Retinal pigment epithelial cell (primary cell): ENCODE data around the gene AFF3.

ENCODE experiments used
- DNase-seq: peaks from one replicate; pipeline ENCODE4 v3.0.0-alpha.2; 2010; ENCODE audit warnings: low read depth
- H3K4me3 ChIP-seq: 2 replicates; pipeline ENCODE4 v1.5.1; 2011; ENCODE audit warnings: mild to moderate bottlenecking, low read length, control low read depth, moderate library complexity
- CTCF ChIP-seq: conservative IDR thresholded peaks from 2 replicates; pipeline ENCODE4 v1.5.1; 2011; ENCODE audit warnings: low read depth, low read length, control low read depth, inconsistent platforms

AFF3 gene

GRCh38 chr2:99602476-99602875, 539.9 kb downstream of the AFF3 start:
- DNase-seq = peak; percentile 17
- TF ChIP-seq CTCF = no peak
- no peak overlapping the region for H3K4me3 ChIP-seq

GRCh38 chr2:99600981-99601651, 541.3 kb downstream of the AFF3 start:
- H3K4me3 ChIP-seq = no peak overlapping the region
- TF ChIP-seq CTCF = no peak
- DNase-seq = no peak

- no peak overlapping the region for H3K4me3 ChIP-seq
- TF ChIP-seq CTCF = no peak
- DNase-seq = no peak
Measured at GRCh38 chr2:99598441-99598840, 543.9 kb downstream of the AFF3 start.

GRCh38 chr2:99597616-99598015, 544.8 kb downstream of the AFF3 start:
- H3K4me3 ChIP-seq = no peak overlapping the region
- no peak for TF ChIP-seq CTCF
- DNase-seq = no peak

GRCh38 chr2:99595373-99595772, 547.0 kb downstream of the AFF3 start:
- TF ChIP-seq CTCF = no peak
- H3K4me3 ChIP-seq = no peak overlapping the region
- DNase-seq = no peak

- H3K4me3 ChIP-seq = no peak overlapping the region
- TF ChIP-seq CTCF = no peak
- DNase-seq = no peak
Measured at GRCh38 chr2:99593692-99594427, 548.5 kb downstream of the AFF3 start.

GRCh38 chr2:99576775-99577174, 565.6 kb downstream of the AFF3 start:
- no peak overlapping the region for H3K4me3 ChIP-seq
- TF ChIP-seq CTCF = no peak
- DNase-seq = no peak
